Posterior cingulate gyrus (tissue), 11 donors: ENCODE results near the gene STARD10.

ENCODE experiments used
- DNase-seq, 10 donors: peaks; one replicate each; pipeline versions ENCODE4 v3.0.0 to v3.0.0-alpha.2; 2020 to 2021; ENCODE audit warnings: mixed read lengths in 3 of 10
- intact Hi-C: fragments of 100-400 bp; cut with DNase I; formaldehyde crosslinking; loops from one replicate; pipeline ENCODE4 v1.15.1; 2023

The STARD10 gene

DNA sequence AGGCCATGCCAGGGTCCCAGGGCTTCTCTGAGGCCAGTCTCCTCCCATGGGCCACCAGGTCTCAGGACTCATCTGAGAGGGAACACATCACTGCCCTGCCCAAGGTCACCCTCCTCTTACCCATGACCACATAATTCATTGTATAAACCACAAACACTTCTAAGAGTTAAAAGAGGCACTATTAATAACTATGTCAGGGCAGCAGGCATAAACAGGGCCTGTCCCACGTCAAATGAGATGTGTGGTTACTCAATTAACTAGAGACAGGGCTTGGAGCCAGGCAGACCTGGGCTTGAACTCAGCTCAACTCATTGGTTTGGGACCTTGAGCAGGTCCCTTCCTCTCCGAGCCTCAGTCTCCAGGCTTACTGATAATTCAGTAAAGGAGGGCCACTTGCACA lies 74.7 kb downstream of the STARD10 start:
- intact Hi-C loops: no loop called here
- DNase-seq: no peak

DNA sequence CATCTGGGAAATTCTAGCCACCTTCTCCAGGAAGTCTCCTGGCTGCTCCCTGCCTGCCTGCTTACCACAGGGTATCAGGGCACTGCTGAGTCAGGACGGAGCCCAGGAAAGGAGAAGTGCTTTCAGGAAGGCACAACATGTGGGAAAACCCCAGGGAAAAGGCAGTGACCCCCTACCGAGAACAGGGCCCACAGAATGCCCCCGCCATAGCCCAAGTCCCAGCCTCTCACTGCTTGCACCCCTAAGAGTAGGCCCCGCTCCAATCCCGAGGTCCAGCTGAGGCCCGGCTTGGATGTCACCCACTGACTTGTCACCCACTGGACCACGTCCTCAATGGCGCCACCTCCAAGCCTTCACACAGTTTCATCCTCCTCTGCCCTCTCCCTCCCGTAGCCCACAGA lies 75.7 kb downstream of the STARD10 start:
- intact Hi-C loops: no loop called here
- no peak for DNase-seq

DNA sequence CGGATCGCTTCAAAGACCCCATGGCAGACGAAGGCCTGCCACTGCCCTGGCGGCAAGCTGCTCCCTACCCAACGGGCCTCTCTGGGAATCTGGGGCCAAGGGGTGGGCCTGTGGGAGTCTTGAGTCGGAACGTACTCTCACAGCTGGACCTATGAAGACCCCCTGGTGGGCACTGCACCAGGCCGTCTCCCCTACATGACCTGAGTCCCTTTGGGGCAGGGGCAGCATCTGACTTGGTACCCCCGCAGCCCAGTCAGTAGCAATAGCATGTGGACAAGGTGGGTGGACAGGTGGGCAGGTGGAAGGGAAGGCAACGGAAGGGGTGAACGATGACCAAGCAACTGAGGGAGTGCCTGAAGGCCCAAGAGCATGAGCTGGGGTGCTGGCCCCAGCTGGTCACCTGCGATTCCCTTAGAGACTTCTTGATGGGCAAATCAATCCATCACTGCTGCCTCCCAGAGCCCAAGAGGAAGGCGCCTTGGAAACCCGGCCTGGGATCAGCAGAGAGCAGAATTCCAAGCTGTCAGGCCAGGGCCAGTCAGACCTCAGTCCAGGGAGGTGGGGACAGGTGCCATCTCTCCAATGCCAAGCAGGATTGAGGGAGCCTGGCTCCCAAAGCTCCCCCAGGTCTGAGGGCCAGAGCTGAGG lies 76.9 kb downstream of the STARD10 start:
- intact Hi-C loops: no loop called here
- peak in 1 of 10 donors; percentile 54 for DNase-seq

DNA sequence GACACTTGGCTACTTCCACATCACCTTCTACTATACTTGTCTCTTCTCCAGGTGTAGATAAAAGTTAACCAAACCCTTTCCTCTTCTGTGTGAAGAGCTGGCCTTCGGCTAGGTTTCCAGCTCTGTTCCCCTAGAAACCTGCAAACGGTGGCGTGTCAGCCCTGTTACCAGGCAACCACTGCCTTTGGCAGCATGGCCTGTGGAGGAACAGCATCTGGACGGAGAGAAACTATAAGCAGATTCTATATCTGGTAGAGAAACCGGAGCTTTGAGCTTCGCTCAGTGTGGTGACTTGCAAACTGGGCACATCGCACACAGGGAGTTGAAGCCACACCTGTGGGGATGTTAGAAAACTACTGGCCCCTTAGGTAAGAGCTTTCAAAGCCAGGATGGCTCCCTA lies 77.6 kb downstream of the STARD10 start:
- intact Hi-C loops: no loop called here
- peak in 8 of 10 donors; percentile 64 to 97 (median 80) for DNase-seq

DNA sequence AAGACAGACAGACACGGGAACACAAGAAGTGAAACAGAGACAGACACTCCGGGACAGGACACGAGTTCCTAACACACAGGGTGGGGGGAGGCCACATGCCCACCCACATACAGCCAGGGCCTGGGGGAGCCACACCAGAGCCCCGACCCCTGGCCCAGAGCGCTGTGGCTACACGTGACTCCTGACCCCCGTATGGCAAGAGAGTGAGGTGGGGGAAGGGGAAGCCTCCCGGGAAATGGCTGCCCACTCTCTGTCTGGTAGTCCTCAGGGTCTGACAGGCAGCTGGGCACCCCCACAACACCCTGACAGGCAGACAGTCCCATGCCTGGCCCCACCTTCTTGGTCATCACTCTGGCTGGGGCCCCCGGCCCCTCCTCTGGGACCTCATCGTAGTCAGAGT lies 81.0 kb downstream of the STARD10 start:
- DNase-seq: peak in 1 of 10 donors; percentile 55
- intact Hi-C loops: no loop called here

DNA sequence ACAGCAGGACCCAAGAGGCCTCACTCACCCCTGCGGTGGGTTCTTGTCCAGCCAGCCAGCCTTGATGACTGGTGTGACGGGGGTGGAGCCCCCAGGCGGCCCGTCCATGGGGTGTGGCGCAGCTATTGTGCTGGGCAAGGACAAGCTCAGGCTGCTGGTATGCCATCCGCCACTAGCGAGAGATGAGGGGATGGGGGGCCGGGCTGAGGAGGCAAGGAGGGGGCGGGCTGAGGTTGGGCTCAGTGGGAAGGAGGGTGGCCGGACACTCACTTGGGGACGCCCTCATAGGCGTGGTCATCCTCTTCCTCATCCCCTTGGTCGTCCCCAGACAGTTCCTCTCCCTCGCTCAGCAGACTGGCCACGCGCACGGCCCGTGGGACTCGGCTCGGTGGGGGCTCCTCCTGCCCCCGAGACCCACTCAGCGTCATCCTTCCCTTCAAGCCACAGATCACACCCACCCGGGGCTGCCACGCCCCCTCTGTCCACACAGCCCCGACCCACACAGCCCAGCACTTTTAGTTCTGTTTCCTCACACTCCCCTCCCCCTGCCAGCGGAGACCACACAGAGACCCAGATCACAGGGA lies 81.6 kb downstream of the STARD10 start:
- DNase-seq: peak in 7 of 10 donors; percentile 35 to 92 (median 44)
- intact Hi-C loops: no loop called here

DNA sequence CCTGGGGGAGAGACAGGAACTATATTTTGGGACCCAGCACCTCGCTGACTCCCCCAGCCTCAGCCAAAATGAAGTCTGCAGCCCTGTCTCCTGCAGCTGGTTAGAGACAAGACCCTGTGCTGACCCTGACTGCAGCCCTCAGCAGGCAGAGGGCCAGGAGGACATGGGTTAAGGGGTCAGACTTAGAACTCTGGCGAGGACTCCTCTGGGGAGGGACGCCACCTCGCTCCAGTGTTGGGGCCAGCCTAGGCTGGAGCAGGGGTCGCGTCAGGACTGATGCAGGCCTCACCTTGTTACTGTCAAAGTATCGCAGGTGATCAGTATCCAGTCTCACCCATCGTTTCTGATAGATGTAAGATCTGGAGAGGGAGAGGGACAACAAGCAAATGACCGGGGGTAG lies 82.7 kb downstream of the STARD10 start:
- DNase-seq: no peak
- intact Hi-C loops: no loop called here

DNA sequence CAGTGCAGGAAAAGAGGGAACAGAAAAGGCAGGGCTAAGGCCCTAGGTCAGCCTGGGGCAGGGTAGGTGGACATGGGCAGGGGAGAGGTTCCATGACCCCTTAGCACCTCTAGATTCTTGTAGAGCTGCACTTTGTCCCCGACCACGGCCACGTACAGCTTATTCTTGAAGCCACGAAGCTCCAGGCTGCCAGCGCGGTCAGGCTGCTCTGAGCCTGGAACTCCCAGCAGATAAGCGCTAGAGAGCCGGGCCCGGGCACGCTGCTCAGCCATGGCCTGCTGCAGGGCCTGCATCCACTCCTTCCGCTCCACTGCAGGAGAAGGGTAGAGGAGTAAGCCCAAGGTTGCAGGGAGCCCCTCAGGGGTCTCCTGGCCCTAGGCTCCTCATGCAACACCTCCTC lies 83.6 kb downstream of the STARD10 start:
- intact Hi-C loops: no loop called here
- peak in 1 of 10 donors; percentile 64 for DNase-seq

DNA sequence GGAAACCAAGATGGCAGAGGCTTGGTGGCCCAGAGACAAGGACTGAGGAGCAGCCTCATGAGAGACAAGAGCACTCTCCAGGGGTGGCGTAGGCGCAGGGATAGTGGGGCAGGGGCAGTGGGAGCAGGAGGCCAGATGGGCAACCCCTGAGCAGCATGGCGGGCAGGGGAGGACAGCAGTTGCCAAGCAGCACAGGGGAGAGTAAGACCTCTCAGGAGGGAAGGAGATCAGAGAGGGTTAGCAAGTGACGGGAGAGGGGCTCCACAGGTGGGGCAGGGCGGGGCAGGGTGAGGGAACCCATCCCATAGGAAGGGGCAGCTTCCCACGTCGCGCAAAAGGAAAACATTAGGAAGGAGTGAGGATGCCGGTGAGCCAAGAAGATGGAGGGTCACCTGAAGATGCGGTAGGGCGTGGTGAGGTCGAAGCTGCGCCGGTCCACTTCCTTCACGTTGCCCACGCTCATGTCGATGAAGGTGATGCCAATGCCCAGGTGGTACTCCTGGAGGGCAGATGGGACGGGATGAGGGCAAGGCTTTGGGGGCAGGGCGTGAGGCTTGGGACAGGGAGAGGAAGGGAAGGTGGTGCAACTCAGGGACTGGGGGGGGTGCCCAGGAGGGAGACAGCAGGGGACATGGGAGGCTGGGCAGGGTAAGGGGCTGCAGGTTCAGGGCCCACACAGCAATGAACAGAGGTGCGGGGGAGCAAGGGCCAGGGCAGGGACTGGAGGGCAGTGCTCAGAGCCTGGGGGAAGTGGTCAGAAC lies 84.2 kb downstream of the STARD10 start:
- intact Hi-C loops: no loop called here
- DNase-seq: peak in 1 of 10 donors; percentile 17

DNA sequence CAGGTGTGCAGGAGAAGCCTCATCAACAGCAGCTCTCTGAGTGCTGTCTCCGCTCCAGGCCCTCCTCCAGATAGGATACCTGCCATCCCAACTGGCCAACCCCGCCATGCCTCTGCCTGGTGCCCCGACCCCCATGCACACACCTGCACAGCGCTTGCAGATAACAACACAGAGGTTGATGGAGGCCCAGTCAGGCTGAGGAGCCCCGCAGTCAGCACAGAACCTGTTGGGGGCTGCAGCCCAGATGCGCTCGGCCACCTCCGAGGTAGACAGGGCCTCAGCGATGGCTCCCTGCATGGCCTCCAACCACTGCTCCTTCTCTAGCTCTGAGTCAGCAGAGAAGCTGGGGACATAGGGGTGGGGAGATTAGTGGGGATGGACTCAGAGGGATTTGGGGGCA lies 86.8 kb downstream of the STARD10 start:
- DNase-seq: no peak
- intact Hi-C loops: no loop called here

DNA sequence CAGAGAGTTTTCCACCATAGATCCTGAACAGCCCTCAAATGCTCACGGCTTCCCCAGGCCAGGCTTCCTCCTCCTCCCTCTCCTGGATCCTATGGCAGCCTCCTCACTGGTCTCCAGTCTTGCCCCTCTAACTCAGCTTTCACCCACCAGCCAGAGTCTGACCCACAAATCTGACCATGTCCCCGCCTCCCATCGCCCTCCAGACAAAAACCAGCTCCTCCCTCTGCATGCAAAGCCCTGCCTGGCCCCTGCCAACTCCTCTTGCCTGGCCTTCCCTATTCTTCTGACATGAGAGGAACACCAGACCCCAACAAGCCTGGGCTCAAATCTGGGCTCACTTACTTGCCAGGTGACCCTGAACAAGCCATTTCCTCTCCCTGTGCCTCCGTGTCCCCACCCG lies 87.3 kb downstream of the STARD10 start:
- intact Hi-C loops: no loop called here
- DNase-seq: no peak

DNA sequence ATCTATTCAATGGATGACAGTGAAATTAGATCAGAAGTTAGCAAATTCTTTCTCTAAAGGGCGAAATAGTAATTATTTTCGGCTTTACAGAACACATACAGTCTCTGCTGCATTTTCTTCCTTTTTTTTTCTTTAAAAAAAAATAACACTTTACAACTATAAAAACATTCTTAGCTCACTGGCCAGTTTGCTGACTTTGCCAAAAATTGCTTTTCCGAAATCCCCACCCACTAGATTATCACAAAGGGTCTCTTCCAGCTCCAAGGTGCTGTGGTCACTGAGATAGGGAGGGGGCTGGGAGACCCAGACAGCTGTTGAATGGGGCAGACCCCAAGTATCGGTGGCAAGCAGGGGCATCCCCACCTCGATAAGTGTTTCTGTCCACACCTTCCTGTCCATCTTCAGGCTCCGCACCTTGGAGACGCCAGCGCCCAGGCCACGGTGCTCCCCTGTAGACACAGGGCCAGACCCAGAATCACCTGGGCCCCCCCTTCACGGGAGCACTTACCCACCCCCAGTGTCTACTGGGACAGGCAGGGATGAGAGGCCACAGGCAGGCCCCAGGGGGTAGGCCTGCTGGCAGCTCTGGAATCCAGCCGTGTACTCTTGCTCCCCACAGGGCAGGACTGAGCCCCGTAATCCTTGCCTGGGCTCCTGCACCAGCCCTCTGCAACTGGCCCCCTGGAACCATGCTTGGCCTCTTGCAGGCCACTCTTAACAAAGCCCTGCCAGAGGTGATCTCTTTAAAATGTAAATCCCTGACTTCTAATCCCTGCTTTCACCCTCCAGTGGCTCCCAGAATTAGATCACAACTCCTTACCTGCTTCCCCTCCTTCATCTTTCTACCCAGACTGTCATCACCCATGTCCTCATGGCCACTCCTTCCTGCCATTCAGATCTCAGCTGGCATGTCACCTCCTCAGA lies 88.1 kb downstream of the STARD10 start:
- no peak for DNase-seq
- intact Hi-C loops: no loop called here

DNA sequence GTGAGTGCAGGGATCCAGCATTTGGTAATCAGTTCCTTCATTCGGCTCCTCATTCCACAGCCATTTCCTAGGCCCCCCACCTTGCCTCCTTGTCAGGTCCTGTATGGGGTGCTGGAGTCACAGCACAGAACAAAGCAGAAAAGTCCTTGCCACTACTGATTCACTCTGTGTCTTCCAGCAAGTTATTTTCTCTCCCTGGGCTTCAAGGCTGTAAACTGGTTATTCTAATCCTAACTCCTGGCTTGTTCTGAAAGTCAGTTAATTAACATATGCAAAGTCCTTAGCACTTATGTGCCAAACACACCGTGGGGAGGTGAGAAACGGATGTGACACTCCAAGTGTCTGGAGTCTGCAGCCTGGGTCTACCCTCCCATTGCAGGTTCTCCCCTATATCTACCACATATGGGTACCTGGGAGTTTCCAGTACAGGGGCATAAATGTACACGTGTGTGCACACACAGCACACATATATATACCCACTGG lies 89.0 kb downstream of the STARD10 start:
- DNase-seq: no peak
- intact Hi-C loops: no loop called here
